CD14-positive monocyte (primary cell): ENCODE measurements around the gene BHLHE23. TPM values are rescaled to one million over a fixed set of nuclear protein-coding genes. Genes with fewer than 3 reads are reported as not detected.

Source experiments
- DNase-seq, 3 donors: peaks; one replicate each; pipeline ENCODE4 v3.0.0-alpha.2; 2011 to 2022
- H2AFZ ChIP-seq: 2 replicates; pipeline ENCODE4 v1.6.0; 2012; ENCODE audit warnings: mild to moderate bottlenecking, low read depth, low read length, inconsistent platforms; ENCODE audit not compliant: insufficient read depth, poor library complexity, severe bottlenecking
- H3K27ac ChIP-seq, 2 donors: 1 replicate in 1 of 2; 2 replicates in 1 of 2; pipeline ENCODE4 v1.5.1; 2012 to 2013; ENCODE audit warnings: low read length in 2 of 2, control low read depth in 1 of 2, inconsistent platforms in 1 of 2, low read depth in 1 of 2, mild to moderate bottlenecking in 1 of 2
- H3K27me3 ChIP-seq, 2 donors: one replicate each; pipeline versions ENCODE4 v1.6.0 to v1.6.1; 2011 to 2013; ENCODE audit warnings: low read length in 2 of 2; ENCODE audit not compliant: control insufficient read depth in 2 of 2, insufficient read depth in 2 of 2
- H3K36me3 ChIP-seq, 2 donors: replicated peaks in 1 of 2; 1 replicate in 1 of 2; 2 replicates in 1 of 2; pipeline versions ENCODE4 v1.5.1 to v1.6.1; 2012 to 2013; ENCODE audit warnings: low read length in 2 of 2, control low read depth in 1 of 2, inconsistent platforms in 1 of 2, mild to moderate bottlenecking in 1 of 2; ENCODE audit not compliant: insufficient read depth in 2 of 2, control insufficient read depth in 1 of 2
- H3K4me1 ChIP-seq, 2 donors: 1 replicate in 1 of 2; 2 replicates in 1 of 2; pipeline versions ENCODE4 v1.5.1 to v1.6.1; 2012 to 2013; ENCODE audit warnings: low read length in 2 of 2, control low read depth in 1 of 2, inconsistent platforms in 1 of 2, mild to moderate bottlenecking in 1 of 2, moderate library complexity in 1 of 2; ENCODE audit not compliant: insufficient read depth in 2 of 2, control insufficient read depth in 1 of 2
- H3K4me2 ChIP-seq: replicated peaks from 2 replicates; pipeline ENCODE3; 2012; ENCODE audit warnings: low read length, moderate library complexity, mild to moderate bottlenecking; ENCODE audit not compliant: poor library complexity, severe bottlenecking; ENCODE audit errors: extremely low read depth
- H3K4me3 ChIP-seq, 3 experiments: fragments of 200-600 bp in 1 of 3; sonication (generic) in 1 of 3; replicated peaks in 1 of 3; 1 replicate in 2 of 3; 2 replicates in 1 of 3; pipeline ENCODE4 v1.5.1; 2011 to 2013; ENCODE audit warnings: low read length in 3 of 3, mild to moderate bottlenecking in 3 of 3, control low read depth in 2 of 3, low read depth in 2 of 3, inconsistent platforms in 1 of 3, moderate library complexity in 1 of 3
- H3K79me2 ChIP-seq: 2 replicates; pipeline ENCODE4 v1.6.0; 2012; ENCODE audit warnings: mild to moderate bottlenecking, control low read depth, inconsistent platforms, low read length, moderate library complexity; ENCODE audit not compliant: insufficient read depth
- H3K9ac ChIP-seq: 2 replicates; pipeline ENCODE4 v1.6.0; 2017; ENCODE audit warnings: low read length, mild to moderate bottlenecking; ENCODE audit not compliant: insufficient read depth, poor library complexity, severe bottlenecking
- H3K9me3 ChIP-seq, 2 donors: replicated peaks in 1 of 2; 1 replicate in 1 of 2; 2 replicates in 1 of 2; pipeline versions ENCODE4 v1.5.1 to v1.6.1; 2012 to 2013; ENCODE audit warnings: low read length in 2 of 2, control low read depth in 1 of 2; ENCODE audit not compliant: control insufficient read depth in 1 of 2, insufficient read depth in 1 of 2
- H4K20me1 ChIP-seq: 2 replicates; pipeline ENCODE4 v1.6.0; 2012; ENCODE audit warnings: mild to moderate bottlenecking, low read length, control low read depth, moderate library complexity; ENCODE audit not compliant: insufficient read depth
- H3K27ac Mint-ChIP-seq, 7 donors: one replicate each; pipeline ENCODE4 v1.8.0; 2020; ENCODE audit warnings: mild to moderate bottlenecking in 7 of 7, mixed read lengths in 7 of 7, moderate library complexity in 6 of 7, inconsistent platforms in 2 of 7
- H3K27me3 Mint-ChIP-seq, 3 donors: one replicate each; pipeline ENCODE4 v1.8.0; 2021 to 2022; ENCODE audit warnings: low read depth in 3 of 3, mild to moderate bottlenecking in 3 of 3, mixed read lengths in 3 of 3, moderate library complexity in 3 of 3, inconsistent platforms in 1 of 3
- H3K36me3 Mint-ChIP-seq, 2 donors: one replicate each; pipeline ENCODE4 v1.8.0; 2020; ENCODE audit warnings: mixed read lengths in 2 of 2, inconsistent platforms in 1 of 2, mild to moderate bottlenecking in 1 of 2
- H3K4me1 Mint-ChIP-seq: one replicate; pipeline ENCODE4 v1.8.0; 2020; ENCODE audit warnings: mild to moderate bottlenecking, mixed read lengths
- H3K4me3 Mint-ChIP-seq, 2 donors: one replicate each; pipeline ENCODE4 v1.8.0; 2020; ENCODE audit warnings: mild to moderate bottlenecking in 2 of 2, mixed read lengths in 2 of 2, moderate library complexity in 1 of 2
- H3K9me3 Mint-ChIP-seq, 7 donors: one replicate each; pipeline ENCODE4 v1.8.0; 2020 to 2022; ENCODE audit warnings: mixed read lengths in 7 of 7, mild to moderate bottlenecking in 6 of 7, moderate library complexity in 6 of 7, inconsistent platforms in 2 of 7
- CTCF ChIP-seq: fragments of 200-600 bp; IDR thresholded peaks from one replicate; pipeline ENCODE4 v1.8.0; 2022; ENCODE audit warnings: antibody characterized with exemption, mild to moderate bottlenecking
- WGBS: methylation state at CpG from one replicate; pipeline ENCODE4 v1.1.5; 2013; ENCODE audit warnings: missing lambda C conversion rate; ENCODE audit not compliant: insufficient coverage; 5-methylcytosine and 5-hydroxymethylcytosine counted together
- intact Hi-C, 2 donors: fragments of 100-400 bp; cut with micrococcal nuclease; formaldehyde crosslinking; loops; one replicate each; pipeline versions ENCODE4 v1.15.0 to v1.15.1; 2023
- polyA plus RNA-seq, 3 donors: library from polyadenylated mRNA; depleted of rRNA in 1 of 3; unstranded in 2 of 3; stranded (reverse) in 1 of 3; fragments of 300-500 nt in 2 of 3; fragments of >200 nt in 1 of 3; fragmentation: Illumina TruSeq in 2 of 3; gene quantifications; 1 replicate in 2 of 3; 2 replicates in 1 of 3; pipeline ENCODE4 v1.2.3, GENCODE V29; 2012 to 2021

The BHLHE23 gene
- polyA plus RNA-seq, 3 donors, result not detected

GRCh38 chr20:62980380-62980960 is 26.3 kb downstream of the BHLHE23 start:
- 6% methylated on average over 12 of the region's 19 CpGs for WGBS

GRCh38 chr20:62979876-62980373 is 26.8 kb downstream of the BHLHE23 start:
- no peak overlapping the region for H2AFZ ChIP-seq
- Mint-ChIP-seq H3K27ac (no peak overlapping the region), H3K27me3 (peaks cover 81 to 96% (median 87%) of the 10 kb centered on the region in 3 donors), H3K9me3 (peaks cover 0 to 10% (median 3%) of the 10 kb centered on the region in 7 donors), H3K4me1 (peaks cover 35% of the 10 kb centered on the region), H3K4me3 (peak overlapping the region in 1 of 2 donors; percentile 69), H3K36me3 (no peaks in the 10 kb centered on the region)
- no peaks in the 10 kb centered on the region for H3K79me2 ChIP-seq
- intact Hi-C loops, result no loop called here
- no peak for DNase-seq
- no peak for TF ChIP-seq CTCF
- H3K4me3 ChIP-seq, result no peak overlapping the region
- peaks cover 0 to 4% of the 10 kb centered on the region in 2 donors for H3K9me3 ChIP-seq
- H3K4me2 ChIP-seq, result no peak overlapping the region
- WGBS, result 9% methylated on average over 18 of the region's 19 CpGs
- no peak overlapping the region for H3K27ac ChIP-seq
- no peaks in the 10 kb centered on the region for H3K36me3 ChIP-seq
- H3K9ac ChIP-seq, result no peak overlapping the region
- H3K27me3 ChIP-seq, result peaks cover 24 to 77% of the 10 kb centered on the region in 2 donors
- peaks cover 33% of the 10 kb centered on the region in 2 donors for H3K4me1 ChIP-seq
- no peaks in the 10 kb centered on the region for H4K20me1 ChIP-seq

More at GRCh38 chr20:62980380-62980960, 26.3 kb downstream of the BHLHE23 start:
- Histone ChIP-seq H3K4me3 (no peak overlapping the region), H3K4me1 (peaks cover 33% of the 10 kb centered on the region in 2 donors), H3K27me3 (peaks cover 24 to 75% of the 10 kb centered on the region in 2 donors), H3K27ac (no peak overlapping the region), H3K36me3 (no peaks in the 10 kb centered on the region), H3K79me2 (no peaks in the 10 kb centered on the region), H3K9ac (no peak overlapping the region), H3K9me3 (peaks cover 0 to 4% of the 10 kb centered on the region in 2 donors), H3K4me2 (no peak overlapping the region), H2AFZ (no peak overlapping the region), H4K20me1 (no peaks in the 10 kb centered on the region)
- peaks cover 35% of the 10 kb centered on the region for H3K4me1 Mint-ChIP-seq
- H3K27ac Mint-ChIP-seq, result no peak overlapping the region
- H3K27me3 Mint-ChIP-seq, result peaks cover 77 to 95% (median 83%) of the 10 kb centered on the region in 3 donors
- peaks cover 0 to 7% (median 2%) of the 10 kb centered on the region in 7 donors for H3K9me3 Mint-ChIP-seq
- H3K4me3 Mint-ChIP-seq, result peak overlapping the region in 1 of 2 donors; percentile 55
- no peak for TF ChIP-seq CTCF
- intact Hi-C loops, result no loop called here
- no peak for DNase-seq
- H3K36me3 Mint-ChIP-seq, result no peaks in the 10 kb centered on the region
